ENCODE measurements around the gene M6PR. TPM values are rescaled to one million over a fixed set of nuclear protein-coding genes. Genes with fewer than 3 reads are reported as not detected.

Gene M6PR
- polyA plus RNA-seq, 1 donor (not counting 4 experiments of a cell fraction or from before 2014, with no cell fraction given), result 127 TPM

GRCh38 chr12:8985213-8985754 is 35.8 kb upstream of the M6PR start:
- no peak overlapping the region for H3K9ac ChIP-seq (ENCODE audit: control insufficient read depth, extremely low read depth, insufficient read depth, low read length)
- no peak overlapping the region for H3K27ac ChIP-seq (ENCODE audit: control insufficient read depth, insufficient read depth, low read length)
- FAIRE-seq (no peak), DNase-seq (ENCODE audit: low read depth, low spot score) (no peak)
- no peaks in the 10 kb centered on the region for H3K36me3 ChIP-seq (ENCODE audit: control insufficient read depth in 2 of 2, extremely low read depth in 1 of 2, insufficient read depth in 2 of 2, low read length in 2 of 2)
- H3K4me3 ChIP-seq (ENCODE audit: control insufficient read depth in 2 of 3, extremely low read depth in 1 of 3, insufficient read depth in 2 of 3, low read depth in 1 of 3, low read length in 3 of 3), result no peak overlapping the region
- H3K27me3 ChIP-seq (ENCODE audit: control insufficient read depth, extremely low read depth, insufficient read depth, low read length), result no peaks in the 10 kb centered on the region
- no peaks in the 10 kb centered on the region for H3K9me3 ChIP-seq (ENCODE audit: control insufficient read depth, low read depth, low read length)
- no peak for TF ChIP-seq CTCF (optimal IDR thresholded peaks at IDR 0.05 in 1 of 3, IDR thresholded peaks at IDR 0.05 in 1 of 3, conservative IDR thresholded peaks at IDR 0.05 in 1 of 3; ENCODE audit: extremely low read depth in 1 of 3, insufficient read depth in 2 of 3, low read length in 3 of 3)
- no peak for TF ChIP-seq EZH2 (IDR thresholded peaks at IDR 0.05; ENCODE audit: low read length)
- H3K4me1 ChIP-seq (ENCODE audit: control insufficient read depth, extremely low read depth, insufficient read depth, low read length), result no peaks in the 10 kb centered on the region
- no peaks in the 10 kb centered on the region for H4K20me1 ChIP-seq (ENCODE audit: control insufficient read depth, extremely low read depth, insufficient read depth, low read length)
- no peaks in the 10 kb centered on the region for H3K9me1 ChIP-seq (ENCODE audit: control insufficient read depth, extremely low read depth, insufficient read depth, low read length)
- no peaks in the 10 kb centered on the region for H3K79me2 ChIP-seq (ENCODE audit: control insufficient read depth, insufficient read depth, low read length)
- H3K4me2 ChIP-seq (ENCODE audit: control insufficient read depth, extremely low read depth, insufficient read depth, low read depth, low read length), result no peak overlapping the region
- dilution Hi-C loops (cut with MboI; ENCODE audit: extremely low pct_ligation_motif_present, low sequenced_read_pairs), result no loop called here
- H2AFZ ChIP-seq (ENCODE audit: control insufficient read depth, low read length), result no peak overlapping the region

GRCh38 chr12:8980137-8980536 is 30.7 kb upstream of the M6PR start:
- Histone ChIP-seq H3K4me1 (ENCODE audit: control insufficient read depth, extremely low read depth, insufficient read depth, low read length) (no peaks in the 10 kb centered on the region), H3K27ac (ENCODE audit: control insufficient read depth, insufficient read depth, low read length) (no peak overlapping the region), H3K9me1 (ENCODE audit: control insufficient read depth, extremely low read depth, insufficient read depth, low read length) (no peaks in the 10 kb centered on the region), H3K36me3 (ENCODE audit: control insufficient read depth in 2 of 2, extremely low read depth in 1 of 2, insufficient read depth in 2 of 2, low read length in 2 of 2) (no peaks in the 10 kb centered on the region), H4K20me1 (ENCODE audit: control insufficient read depth, extremely low read depth, insufficient read depth, low read length) (no peaks in the 10 kb centered on the region), H3K4me3 (ENCODE audit: control insufficient read depth in 2 of 3, extremely low read depth in 1 of 3, insufficient read depth in 2 of 3, low read depth in 1 of 3, low read length in 3 of 3) (no peak overlapping the region), H3K27me3 (ENCODE audit: control insufficient read depth, extremely low read depth, insufficient read depth, low read length) (no peaks in the 10 kb centered on the region), H3K4me2 (ENCODE audit: control insufficient read depth, extremely low read depth, insufficient read depth, low read depth, low read length) (no peak overlapping the region), H3K79me2 (ENCODE audit: control insufficient read depth, insufficient read depth, low read length) (no peaks in the 10 kb centered on the region), H3K9ac (ENCODE audit: control insufficient read depth, extremely low read depth, insufficient read depth, low read length) (no peak overlapping the region), H2AFZ (ENCODE audit: control insufficient read depth, low read length) (no peak overlapping the region), H3K9me3 (ENCODE audit: control insufficient read depth, low read depth, low read length) (no peaks in the 10 kb centered on the region)
- dilution Hi-C loops (cut with MboI; ENCODE audit: extremely low pct_ligation_motif_present, low sequenced_read_pairs), result no loop called here
- FAIRE-seq, result no peak
- no peak for DNase-seq (ENCODE audit: low read depth, low spot score)
- TF ChIP-seq EZH2 (IDR thresholded peaks at IDR 0.05; ENCODE audit: low read length) (no peak), CTCF (optimal IDR thresholded peaks at IDR 0.05 in 1 of 3, IDR thresholded peaks at IDR 0.05 in 1 of 3, conservative IDR thresholded peaks at IDR 0.05 in 1 of 3; ENCODE audit: extremely low read depth in 1 of 3, insufficient read depth in 2 of 3, low read length in 3 of 3) (no peak)
